ENCODE data around the gene PCBD2.
"Not testable (repeated sequence)": the region's sequence is repeated elsewhere in the genome, so short reads cannot be mapped to it uniquely, and the experiment has no call there.

Gene PCBD2

GRCh38 chr5:134906811-134907210 lies 1.9 kb downstream of the PCBD2 start:
- no peak for DNase-seq (ENCODE audit: low read depth in 2 of 2)

- not testable (repeated sequence) for DNase-seq (ENCODE audit: low read depth in 2 of 2)
Measured at GRCh38 chr5:134910752-134911151, 5.8 kb downstream of the PCBD2 start.

GRCh38 chr5:134911285-134912206 lies 6.6 kb downstream of the PCBD2 start:
- DNase-seq (ENCODE audit: low read depth in 2 of 2): no peak

- DNase-seq (ENCODE audit: low read depth in 2 of 2): no peak
Measured at GRCh38 chr5:134913254-134913653, 8.3 kb downstream of the PCBD2 start.

GRCh38 chr5:134913795-134914194 lies 8.9 kb downstream of the PCBD2 start:
- no peak for DNase-seq (ENCODE audit: low read depth in 2 of 2)

- DNase-seq (ENCODE audit: low read depth in 2 of 2): no peak
Measured at GRCh38 chr5:134917070-134917815, 12.3 kb downstream of the PCBD2 start.

GRCh38 chr5:134918861-134919260 lies 13.9 kb downstream of the PCBD2 start:
- no peak for DNase-seq (ENCODE audit: low read depth in 2 of 2)

- DNase-seq (ENCODE audit: low read depth in 2 of 2): no peak
Measured at GRCh38 chr5:134920848-134921575, 16.1 kb downstream of the PCBD2 start.

GRCh38 chr5:134932508-134932907 lies 27.6 kb downstream of the PCBD2 start:
- DNase-seq (ENCODE audit: low read depth in 2 of 2): no peak

- DNase-seq (ENCODE audit: low read depth in 2 of 2): no peak
Measured at GRCh38 chr5:134934202-134934601, 29.3 kb downstream of the PCBD2 start.

GRCh38 chr5:134935711-134936602 lies 31.0 kb downstream of the PCBD2 start:
- DNase-seq (ENCODE audit: low read depth in 2 of 2): no peak

- DNase-seq (ENCODE audit: low read depth in 2 of 2): no peak
Measured at GRCh38 chr5:134937526-134937925, 32.6 kb downstream of the PCBD2 start.

GRCh38 chr5:134938030-134938429 lies 33.1 kb downstream of the PCBD2 start:
- no peak for DNase-seq (ENCODE audit: low read depth in 2 of 2)

- DNase-seq (ENCODE audit: low read depth in 2 of 2): no peak
Measured at GRCh38 chr5:134939500-134939899, 34.6 kb downstream of the PCBD2 start.

- DNase-seq (ENCODE audit: low read depth in 2 of 2): no peak
Measured at GRCh38 chr5:134943547-134943946, 38.6 kb downstream of the PCBD2 start.

GRCh38 chr5:134944630-134945029 lies 39.7 kb downstream of the PCBD2 start:
- DNase-seq (ENCODE audit: low read depth in 2 of 2): no peak

GRCh38 chr5:134945041-134945440 lies 40.1 kb downstream of the PCBD2 start:
- DNase-seq (ENCODE audit: low read depth in 2 of 2): no peak

- no peak for DNase-seq (ENCODE audit: low read depth in 2 of 2)
Measured at GRCh38 chr5:134948911-134949310, 44.0 kb downstream of the PCBD2 start.

- no peak for DNase-seq (ENCODE audit: low read depth in 2 of 2)
Measured at GRCh38 chr5:134949316-134949715, 44.4 kb downstream of the PCBD2 start.

GRCh38 chr5:134957920-134958608 lies 53.1 kb downstream of the PCBD2 start:
- no peak for DNase-seq (ENCODE audit: low read depth in 2 of 2)

GRCh38 chr5:134958755-134959154 lies 53.8 kb downstream of the PCBD2 start:
- no peak for DNase-seq (ENCODE audit: low read depth in 2 of 2)

All from stimulated activated CD8-positive, alpha-beta memory T cell treated with anti-CD3 and anti-CD28 coated beads, Interleukin-7, amount 100 ng/mL, for 1 hour (primary cell).